GM19035 (cell line): ENCODE measurements around the gene ZNF660.
"Not testable (repeated sequence)": the region's sequence is repeated elsewhere in the genome, so short reads cannot be mapped to it uniquely, and the experiment has no call there.

ENCODE experiments used
- ATAC-seq: cut with Tn5 transposase; IDR thresholded peaks from one replicate; pipeline ENCODE4 v1.9.1; 2021; ENCODE audit not compliant: unreplicated experiment

The ZNF660 gene

GRCh38 chr3:44584646-44585501 is at the start of gene ZNF660:
TSS of gene ZNF660 (plus strand) at chr3:44584964. CDS start at chr3:44594194, 9,230 bp downstream.
- no peak for ATAC-seq

DNA sequence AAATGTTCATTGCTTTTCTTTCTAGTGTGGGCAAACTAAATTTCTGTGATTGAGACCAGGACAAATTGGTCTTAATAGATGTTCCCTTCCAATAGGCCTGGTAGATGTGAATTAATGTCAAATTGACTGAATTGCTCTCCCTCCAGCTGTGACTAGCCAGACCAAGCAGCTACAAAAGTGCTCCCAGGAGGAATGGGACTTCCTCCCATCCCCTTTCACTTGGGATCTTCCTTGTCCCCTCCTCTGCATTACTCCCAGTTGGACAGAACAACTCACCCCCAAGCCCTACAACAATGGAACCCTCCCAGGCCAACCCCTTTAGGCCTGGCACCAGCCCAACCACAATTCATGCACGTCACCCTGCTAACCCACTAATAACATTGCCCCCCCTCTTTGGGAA is 49.4 kb upstream of the ZNF660 start:
- no peak for ATAC-seq

- ATAC-seq, result not testable (repeated sequence)
Observed at GRCh38 chr3:44544811-44545210, 40.0 kb upstream of the ZNF660 start.

GRCh38 chr3:44554626-44555592 is 29.9 kb upstream of the ZNF660 start, which contains the start of gene ZKSCAN7:
TSS of gene ZKSCAN7 (plus strand) at chr3:44555193. CDS start at chr3:44557048, 1,855 bp downstream.
- peak; percentile 75 for ATAC-seq

GRCh38 chr3:44555723-44556122 is 29.0 kb upstream of the ZNF660 start:
- ATAC-seq, result no peak

DNA sequence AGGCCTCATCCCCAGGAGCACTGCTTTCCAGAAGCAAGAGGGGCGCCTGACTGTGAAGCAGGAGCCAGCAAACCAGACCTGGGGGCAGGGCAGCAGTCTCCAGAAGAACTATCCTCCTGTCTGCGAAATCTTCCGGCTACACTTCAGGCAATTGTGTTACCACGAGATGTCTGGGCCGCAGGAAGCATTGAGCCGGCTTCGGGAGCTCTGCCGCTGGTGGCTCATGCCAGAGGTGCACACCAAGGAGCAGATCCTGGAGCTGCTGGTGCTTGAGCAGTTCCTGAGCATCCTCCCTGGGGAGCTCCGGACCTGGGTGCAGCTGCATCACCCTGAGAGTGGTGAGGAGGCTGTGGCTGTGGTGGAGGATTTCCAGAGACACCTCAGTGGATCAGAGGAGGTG is 27.7 kb upstream of the ZNF660 start:
- ATAC-seq, result no peak

DNA sequence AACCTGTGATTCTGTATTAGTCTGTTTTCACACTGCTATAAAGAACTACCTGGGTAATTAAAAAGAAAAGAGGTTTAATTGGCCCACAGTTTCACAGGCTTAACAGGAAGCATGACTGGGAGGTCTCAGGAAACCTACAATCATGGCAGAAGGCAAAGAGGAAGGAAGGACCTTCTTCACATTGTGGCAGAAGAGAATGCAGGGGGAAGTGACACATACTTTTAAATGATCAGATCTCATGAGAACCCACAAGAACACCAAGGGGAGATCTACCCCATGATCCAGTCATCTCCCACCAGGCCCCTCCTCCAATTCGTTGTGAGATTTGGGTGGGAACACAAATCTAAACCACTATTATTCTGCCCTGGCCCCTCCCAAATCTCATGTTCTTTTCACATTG is 23.7 kb upstream of the ZNF660 start:
- ATAC-seq, result no peak

- ATAC-seq, result no peak
Observed at GRCh38 chr3:44562147-44562546, 22.6 kb upstream of the ZNF660 start.

DNA sequence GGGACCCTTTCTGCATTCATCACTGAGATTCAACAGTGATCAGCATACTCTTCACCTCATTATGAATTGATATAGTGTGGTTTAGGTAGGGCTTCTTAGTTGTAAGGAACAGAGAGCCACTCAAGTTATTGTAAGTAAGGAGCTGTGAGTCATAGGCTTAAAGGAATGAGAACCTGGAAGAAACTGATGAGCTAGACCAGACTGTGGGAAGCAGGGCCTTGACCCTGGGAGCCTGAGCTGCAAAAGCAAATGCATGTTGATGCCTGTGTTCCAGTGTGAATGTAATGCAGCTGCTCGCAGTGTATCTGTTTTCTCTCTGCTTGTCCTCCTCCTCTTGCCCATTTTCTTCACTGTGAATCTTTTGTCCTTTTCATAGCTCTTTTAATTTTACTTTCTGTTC is 16.2 kb upstream of the ZNF660 start:
- no peak for ATAC-seq

- ATAC-seq, result no peak
Observed at GRCh38 chr3:44571024-44571423, 13.7 kb upstream of the ZNF660 start.

- ATAC-seq, result no peak
Observed at GRCh38 chr3:44576613-44577012, 8.2 kb upstream of the ZNF660 start.

- not testable (repeated sequence) for ATAC-seq
Observed at GRCh38 chr3:44577354-44577952, 7.3 kb upstream of the ZNF660 start.

GRCh38 chr3:44578316-44578715 is 6.4 kb upstream of the ZNF660 start:
- ATAC-seq, result not testable (repeated sequence)

DNA sequence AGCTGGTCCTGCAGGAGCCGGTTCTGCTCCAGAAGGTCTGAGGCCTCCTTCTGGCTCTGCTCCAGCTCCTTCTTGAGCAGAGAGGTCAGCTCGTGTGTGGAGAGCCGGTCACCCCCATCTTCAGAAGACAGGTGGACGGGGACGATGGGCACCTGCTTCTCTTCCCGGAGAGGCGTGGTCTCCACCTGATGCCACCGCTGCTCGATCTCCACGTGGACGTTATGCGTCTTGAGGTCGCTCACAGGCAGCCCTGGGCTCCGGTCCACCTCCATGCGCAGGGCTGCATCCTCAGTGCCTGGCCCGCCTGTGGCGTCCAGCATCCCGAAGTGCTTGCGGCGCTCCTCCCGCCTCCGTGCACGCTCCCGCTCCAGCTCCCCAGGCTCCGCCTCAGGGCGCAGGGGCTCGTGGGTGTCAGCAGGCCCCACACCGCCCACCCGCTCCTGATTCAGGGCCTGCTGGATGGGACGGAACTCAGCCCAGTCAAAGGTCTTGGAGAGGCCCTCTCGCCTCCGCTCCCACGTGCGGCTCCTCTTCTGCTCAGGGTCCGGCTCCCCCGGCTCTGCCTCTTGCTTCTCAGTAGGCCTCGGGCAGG is 5.7 kb upstream of the ZNF660 start:
- ATAC-seq, result not testable (repeated sequence)

DNA sequence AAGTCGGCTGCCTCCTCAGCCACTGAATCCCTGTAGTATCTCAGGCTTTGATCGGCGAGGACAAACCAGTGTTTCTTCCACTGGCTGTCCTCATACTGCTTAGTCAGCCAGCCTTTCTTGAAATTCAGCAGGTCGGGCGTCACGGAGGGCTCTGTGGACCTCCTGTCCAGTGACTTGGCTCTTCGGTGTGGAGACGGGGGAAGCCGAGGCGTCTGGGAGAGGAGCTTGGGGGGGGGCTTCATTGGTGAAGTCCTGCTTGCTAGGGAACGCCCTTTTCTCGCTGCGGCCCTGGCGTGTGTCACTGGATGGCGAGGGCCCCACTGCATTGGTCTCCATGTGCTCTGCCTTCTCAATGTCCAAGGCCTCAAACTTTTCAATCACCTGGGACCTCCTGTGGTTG is 5.0 kb upstream of the ZNF660 start:
- not testable (repeated sequence) for ATAC-seq

DNA sequence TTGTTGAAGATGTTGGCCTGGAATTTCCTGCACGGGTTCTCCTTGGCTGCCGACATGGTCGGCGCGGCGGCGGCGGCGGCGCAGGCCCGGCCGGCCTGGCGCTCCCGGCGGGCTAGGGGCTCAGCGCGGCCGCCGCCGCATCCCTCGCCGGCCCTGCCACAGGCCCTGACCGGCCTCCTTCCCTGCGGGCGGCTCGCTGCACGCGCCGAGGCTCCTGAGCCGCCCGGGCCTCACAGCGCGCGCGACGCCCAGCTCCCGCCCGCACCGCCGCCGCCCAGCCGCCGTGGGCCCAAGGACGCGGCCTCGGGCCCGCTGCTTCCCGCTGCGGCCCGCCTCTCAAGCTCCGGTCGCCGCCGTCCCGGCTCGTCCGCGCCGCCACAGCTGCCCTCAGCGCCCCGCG is 3.8 kb upstream of the ZNF660 start:
- ATAC-seq, result not testable (repeated sequence)

GRCh38 chr3:44596621-44597020 is 11.9 kb downstream of the ZNF660 start:
- no peak for ATAC-seq

DNA sequence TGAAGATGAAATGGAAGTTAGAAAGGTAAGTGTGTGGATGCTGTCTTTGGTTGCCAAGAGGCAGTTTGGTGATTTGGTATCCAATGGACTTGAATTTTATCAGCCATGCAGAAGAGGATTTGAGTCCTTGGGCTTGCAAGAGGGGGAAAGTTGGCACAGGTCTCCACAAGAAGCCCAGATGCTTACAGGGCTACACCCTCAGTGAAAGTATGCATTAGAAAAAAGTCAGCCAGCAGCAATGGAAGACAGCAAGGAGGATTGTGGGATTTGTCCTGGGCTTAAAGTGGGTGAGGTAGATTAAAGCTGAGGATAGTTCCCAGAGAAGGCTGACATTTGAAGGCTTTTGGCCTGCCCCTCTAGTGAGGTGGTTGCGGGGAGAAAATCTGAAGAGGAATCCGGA is 17.0 kb downstream of the ZNF660 start:
- ATAC-seq, result no peak

GRCh38 chr3:44612678-44613077 is 27.9 kb downstream of the ZNF660 start:
- no peak for ATAC-seq

- ATAC-seq, result peak; percentile 96
Observed at GRCh38 chr3:44624749-44625480, 40.2 kb downstream of the ZNF660 start, which contains the start of gene ZNF197. TSS of gene ZNF197 (plus strand) at chr3:44625036. CDS start at chr3:44629155, 4,119 bp downstream.
